WTC11 (cell line): ENCODE data around the gene IQSEC1.

Source experiments
- ATF3 ChIP-seq: sonication (generic); formaldehyde crosslinking; conservative IDR thresholded peaks from 2 replicates; pipeline ENCODE4 v1.8.1; 2022; ENCODE audit warnings: mild to moderate bottlenecking, missing genetic modification reagents
- CTCF ChIP-seq: fragments of 200-600 bp; IDR thresholded peaks from 2 replicates; pipeline ENCODE4 v1.8.0; 2022; ENCODE audit warnings: antibody characterized with exemption
- GRHL2 ChIP-seq: fragments of 250-450 bp; sonication (Bioruptor Pico); IDR thresholded peaks from 2 replicates; pipeline ENCODE4 v1.8.0; 2022; ENCODE audit warnings: mild to moderate bottlenecking, moderate library complexity; ENCODE audit not compliant: insufficient replicate concordance, severe bottlenecking
- NFATC4 ChIP-seq: fragments of 250-450 bp; sonication (Bioruptor Pico); IDR thresholded peaks from 2 replicates; pipeline ENCODE4 v1.9.0; 2021; ENCODE audit warnings: mild to moderate bottlenecking
- PRDM15 ChIP-seq: sonication (generic); formaldehyde crosslinking; IDR thresholded peaks from 2 replicates; pipeline ENCODE4 v1.8.0; 2022; ENCODE audit warnings: missing genetic modification reagents
- ZBTB43 ChIP-seq: sonication (generic); formaldehyde crosslinking; IDR thresholded peaks from 2 replicates; pipeline ENCODE4 v1.8.1; 2023; ENCODE audit warnings: mild to moderate bottlenecking, missing genetic modification reagents
- ZNF121 ChIP-seq: sonication (generic); formaldehyde crosslinking; IDR thresholded peaks from 2 replicates; pipeline ENCODE4 v1.8.0; 2023; ENCODE audit warnings: missing genetic modification reagents
- TF ChIP-seq, protein P1 (sequence below): sonication (generic); formaldehyde crosslinking; IDR thresholded peaks from 2 replicates; pipeline ENCODE4 v1.8.0; 2022; ENCODE audit warnings: mild to moderate bottlenecking, missing genetic modification reagents
- TF ChIP-seq, protein P2 (sequence below): sonication (generic); formaldehyde crosslinking; IDR thresholded peaks from 2 replicates; pipeline ENCODE4 v1.8.1; 2023; ENCODE audit warnings: mild to moderate bottlenecking, missing genetic modification reagents, moderate library complexity

- TF ChIP-seq, protein P1, sequence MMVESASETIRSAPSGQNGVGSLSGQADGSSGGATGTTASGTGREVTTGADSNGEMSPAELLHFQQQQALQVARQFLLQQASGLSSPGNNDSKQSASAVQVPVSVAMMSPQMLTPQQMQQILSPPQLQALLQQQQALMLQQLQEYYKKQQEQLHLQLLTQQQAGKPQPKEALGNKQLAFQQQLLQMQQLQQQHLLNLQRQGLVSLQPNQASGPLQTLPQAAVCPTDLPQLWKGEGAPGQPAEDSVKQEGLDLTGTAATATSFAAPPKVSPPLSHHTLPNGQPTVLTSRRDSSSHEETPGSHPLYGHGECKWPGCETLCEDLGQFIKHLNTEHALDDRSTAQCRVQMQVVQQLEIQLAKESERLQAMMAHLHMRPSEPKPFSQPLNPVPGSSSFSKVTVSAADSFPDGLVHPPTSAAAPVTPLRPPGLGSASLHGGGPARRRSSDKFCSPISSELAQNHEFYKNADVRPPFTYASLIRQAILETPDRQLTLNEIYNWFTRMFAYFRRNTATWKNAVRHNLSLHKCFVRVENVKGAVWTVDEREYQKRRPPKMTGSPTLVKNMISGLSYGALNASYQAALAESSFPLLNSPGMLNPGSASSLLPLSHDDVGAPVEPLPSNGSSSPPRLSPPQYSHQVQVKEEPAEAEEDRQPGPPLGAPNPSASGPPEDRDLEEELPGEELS: no peak
- TF ChIP-seq CTCF: no peak
- no peak for TF ChIP-seq ZBTB43 (CRISPR knock-in tag)
- no peak for TF ChIP-seq ZNF121
- TF ChIP-seq NFATC4 (CRISPR knock-in tag): no peak
- no peak for TF ChIP-seq GRHL2 (CRISPR knock-in tag)
- TF ChIP-seq ATF3 (CRISPR knock-in tag): no peak
- TF ChIP-seq PRDM15 (CRISPR knock-in tag): no peak
- TF ChIP-seq, protein P2, sequence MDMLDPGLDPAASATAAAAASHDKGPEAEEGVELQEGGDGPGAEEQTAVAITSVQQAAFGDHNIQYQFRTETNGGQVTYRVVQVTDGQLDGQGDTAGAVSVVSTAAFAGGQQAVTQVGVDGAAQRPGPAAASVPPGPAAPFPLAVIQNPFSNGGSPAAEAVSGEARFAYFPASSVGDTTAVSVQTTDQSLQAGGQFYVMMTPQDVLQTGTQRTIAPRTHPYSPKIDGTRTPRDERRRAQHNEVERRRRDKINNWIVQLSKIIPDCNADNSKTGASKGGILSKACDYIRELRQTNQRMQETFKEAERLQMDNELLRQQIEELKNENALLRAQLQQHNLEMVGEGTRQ (CRISPR knock-in tag): no peak
Measured at GRCh38 chr3:12997387-12997786, 75.8 kb downstream of the IQSEC1 start.
